Daoy (cell line): ENCODE data around the gene SERPINE1. TPM values are rescaled to one million over a fixed set of nuclear protein-coding genes. Genes with fewer than 3 reads are reported as not detected.

Source experiments
- DNase-seq: peaks from one replicate; pipeline ENCODE4 v3.0.0-alpha.2; 2015; ENCODE audit warnings: low read depth
- total RNA-seq: library from RNA; depleted of rRNA; stranded (reverse); fragments of >200 nt; shearing (Covaris generic); gene quantifications from 2 replicates; pipeline ENCODE4 v1.2.3, GENCODE V29; 2014

The SERPINE1 gene
- total RNA-seq, 1 experiment from 2014 or later = 845 TPM

DNA sequence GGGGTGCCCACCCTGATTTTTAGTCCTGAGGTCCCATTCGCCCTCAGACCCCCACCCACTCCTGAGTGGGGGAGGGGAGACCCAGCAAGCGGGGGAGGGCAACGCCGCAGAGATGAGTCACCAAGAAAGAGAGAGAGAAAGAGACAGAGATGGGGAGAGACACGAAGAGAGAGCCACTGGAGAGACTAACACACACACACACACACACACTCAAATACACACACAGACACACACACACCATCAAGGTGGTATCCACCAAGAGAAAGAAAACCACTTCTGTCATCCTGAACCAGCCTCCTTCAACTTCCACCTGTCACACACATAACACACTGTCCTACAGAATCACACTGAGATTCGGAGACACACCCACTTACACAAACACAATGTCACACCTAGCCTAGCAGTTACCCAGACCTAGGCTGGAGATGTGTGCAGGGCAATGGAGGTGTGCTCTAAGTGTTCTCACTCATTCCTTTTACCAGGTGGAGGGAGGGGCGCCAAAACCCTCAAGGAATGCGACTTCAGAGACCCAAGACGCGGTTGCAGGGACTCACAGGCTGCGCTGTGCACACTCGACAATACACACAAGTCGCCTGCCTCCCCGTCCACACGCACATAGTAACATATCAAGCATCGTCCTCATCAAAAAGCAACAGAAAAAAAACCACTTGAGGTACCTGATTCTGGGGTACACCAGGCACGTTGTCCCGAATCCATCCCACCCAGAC is 42.4 kb downstream of the SERPINE1 start:
- peak; percentile 49 for DNase-seq

DNA sequence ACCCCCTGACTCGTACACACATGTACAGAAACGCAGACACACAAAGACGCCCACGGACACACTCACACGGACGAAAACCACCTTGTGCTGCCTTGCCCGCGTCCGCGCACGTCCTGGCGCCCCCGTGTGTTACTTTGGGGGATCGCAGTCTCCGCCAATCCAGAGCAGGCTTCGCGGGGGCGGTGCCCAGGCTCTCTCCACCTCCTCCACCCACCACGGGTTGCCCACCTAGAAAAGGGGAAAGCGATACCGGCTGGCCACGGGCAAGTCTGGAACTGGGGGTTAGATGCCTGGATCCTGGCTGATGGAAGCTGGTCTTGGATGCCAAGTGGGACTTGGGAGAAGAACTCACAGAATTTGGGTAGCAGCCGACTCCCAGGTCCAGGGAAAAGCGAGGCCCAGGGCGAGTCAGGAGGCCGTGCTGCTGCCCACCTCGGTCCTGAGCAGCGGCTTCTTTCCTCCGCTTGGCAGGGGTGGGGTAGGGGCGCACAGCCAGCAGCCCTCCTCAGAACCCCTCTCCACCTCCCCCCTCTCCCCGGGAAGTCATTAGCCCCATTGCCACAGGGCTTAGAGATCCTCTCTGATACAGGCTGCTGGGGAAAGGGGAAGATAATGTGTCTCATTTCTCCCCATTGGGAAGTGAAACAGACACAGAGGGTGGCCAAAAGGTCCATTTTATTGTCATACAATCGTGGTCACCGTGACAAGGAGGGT is 43.1 kb downstream of the SERPINE1 start:
- peak; percentile 86 for DNase-seq

GRCh38 chr7:101170617-101171441 is 43.9 kb downstream of the SERPINE1 start:
- no peak for DNase-seq

DNA sequence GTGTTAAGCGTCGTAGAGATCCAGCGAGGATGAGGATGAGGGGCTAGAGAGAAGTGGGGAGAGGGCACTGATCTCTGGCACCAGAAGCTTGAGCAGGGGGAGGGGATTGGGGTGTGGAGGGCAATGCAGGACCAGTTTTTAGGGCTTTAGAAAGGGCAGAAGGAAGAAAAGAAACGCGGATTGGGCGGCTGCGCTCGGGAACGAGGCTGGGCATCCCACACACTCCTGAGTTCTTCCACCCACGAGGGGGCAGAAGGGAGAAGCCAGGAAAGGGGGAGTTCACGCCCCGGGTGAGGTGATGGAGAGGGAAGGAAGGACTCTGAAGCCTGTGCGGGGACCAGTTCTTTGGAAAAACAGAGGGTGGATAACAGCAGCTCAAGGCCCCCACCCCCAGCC is 44.5 kb downstream of the SERPINE1 start:
- DNase-seq = no peak

GRCh38 chr7:101172005-101172853 is 45.3 kb downstream of the SERPINE1 start:
- peak; percentile 47 for DNase-seq

DNA sequence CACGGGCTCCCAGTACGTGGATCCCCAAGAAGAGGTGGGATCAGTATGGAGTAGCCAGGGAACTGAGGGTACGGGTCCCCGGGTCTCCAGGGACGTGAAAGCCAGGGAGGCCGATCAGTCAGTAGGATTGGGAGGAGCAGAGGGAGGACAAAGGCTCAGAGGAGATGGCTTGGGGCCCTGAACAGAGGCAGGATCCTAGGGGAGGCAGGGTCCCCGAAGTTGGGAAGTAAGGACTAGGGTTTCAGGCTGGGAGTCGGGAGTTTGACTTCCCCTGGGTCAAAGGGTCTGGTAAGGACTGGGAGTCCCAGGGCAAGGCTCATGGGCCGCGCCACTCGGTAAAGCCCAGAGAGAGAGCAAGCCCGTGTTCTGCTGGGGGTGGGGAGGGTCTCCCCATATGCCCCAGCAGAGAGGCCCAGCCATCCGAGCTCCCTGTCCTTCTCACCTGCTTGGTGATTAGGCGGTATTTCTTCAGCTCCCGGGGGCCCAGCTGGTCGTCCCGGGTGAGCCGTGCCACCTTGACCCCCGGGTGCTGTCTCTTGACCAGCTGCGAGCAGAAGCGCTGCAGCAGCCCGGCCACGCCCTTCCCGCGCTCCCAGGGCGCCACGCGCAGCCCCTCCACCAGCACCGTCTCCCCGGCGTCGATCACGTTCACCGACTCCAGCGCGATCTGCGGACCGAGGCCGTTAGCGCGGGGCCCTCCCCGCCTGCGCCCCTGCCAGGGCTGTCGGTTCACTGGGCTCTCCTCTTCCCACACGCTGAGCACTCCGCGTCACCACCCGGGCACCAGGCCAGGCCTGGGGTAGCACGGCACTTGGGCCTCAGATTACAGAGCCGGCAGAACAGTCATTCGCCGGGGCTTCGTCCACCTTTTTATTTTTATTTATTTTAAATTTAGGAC is 46.2 kb downstream of the SERPINE1 start:
- peak; percentile 100 for DNase-seq

DNA sequence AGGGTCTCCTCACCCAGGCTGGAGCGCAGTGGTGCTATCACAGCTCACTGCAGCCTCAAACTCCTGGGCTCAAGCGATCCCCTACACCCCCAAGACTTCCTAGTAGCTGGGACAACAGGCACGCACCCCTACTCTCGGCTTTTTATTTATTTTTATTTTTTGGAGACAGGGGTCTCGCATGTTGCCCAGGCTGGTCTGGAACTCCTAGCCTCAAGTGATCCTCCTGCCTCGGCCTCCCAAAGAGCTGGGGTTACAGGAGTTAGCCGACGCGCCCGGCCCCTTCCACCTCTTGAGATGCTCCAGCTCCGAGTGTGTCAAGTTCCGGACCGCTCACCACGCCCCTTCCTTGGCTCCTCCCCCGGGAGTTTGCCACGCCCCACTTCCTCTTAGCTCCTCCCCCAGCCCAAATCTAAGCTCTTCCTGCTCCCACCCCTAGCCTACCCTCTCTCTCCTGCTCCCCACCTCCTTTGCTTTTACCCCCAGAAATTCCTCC is 46.9 kb downstream of the SERPINE1 start:
- DNase-seq = peak; percentile 91

- DNase-seq = peak; percentile 38
These were observed 47.5 kb downstream of the SERPINE1 start for GRCh38 chr7:101174322-101174854.

DNA sequence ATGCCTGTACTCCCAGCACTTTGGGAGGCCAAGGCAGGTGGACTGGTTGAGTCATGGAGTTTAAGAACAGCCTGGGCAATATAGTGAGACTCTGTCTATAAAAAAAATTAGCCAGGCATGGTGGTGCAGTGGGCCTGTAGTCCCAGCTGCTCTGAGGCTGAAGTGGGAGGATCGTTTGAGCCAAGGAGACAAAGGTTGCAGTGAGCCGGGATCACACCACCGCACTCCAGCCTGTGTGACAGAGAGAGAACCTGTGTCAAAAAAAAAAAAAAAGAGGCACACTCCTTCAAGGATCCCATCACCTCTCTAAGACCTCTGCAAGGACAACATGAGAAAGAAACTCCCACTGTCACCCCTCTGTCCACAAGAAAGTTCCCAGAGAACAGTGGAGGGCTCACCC is 48.8 kb downstream of the SERPINE1 start:
- DNase-seq = no peak

GRCh38 chr7:101177644-101178043 is 50.7 kb downstream of the SERPINE1 start:
- DNase-seq = no peak

DNA sequence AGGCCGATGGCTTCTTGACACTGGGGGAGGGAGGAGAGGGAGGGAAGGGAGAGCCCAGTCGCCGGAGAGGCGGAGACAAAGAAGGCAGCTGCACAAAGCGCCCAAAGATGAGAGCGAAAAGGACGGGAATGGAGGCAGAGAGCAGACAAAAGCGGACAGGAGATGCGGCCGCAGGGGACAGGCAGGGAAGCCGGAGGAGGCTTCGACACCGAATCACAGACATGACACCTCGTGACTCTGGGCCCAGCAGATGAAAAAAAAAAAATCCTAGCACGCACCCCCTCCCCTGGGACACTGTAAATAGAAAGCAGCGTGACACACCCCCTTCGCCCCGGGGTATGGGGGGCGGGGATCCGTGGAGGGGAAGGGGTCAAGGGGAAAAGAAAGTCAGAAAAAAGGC is 52.2 kb downstream of the SERPINE1 start:
- peak; percentile 55 for DNase-seq

DNA sequence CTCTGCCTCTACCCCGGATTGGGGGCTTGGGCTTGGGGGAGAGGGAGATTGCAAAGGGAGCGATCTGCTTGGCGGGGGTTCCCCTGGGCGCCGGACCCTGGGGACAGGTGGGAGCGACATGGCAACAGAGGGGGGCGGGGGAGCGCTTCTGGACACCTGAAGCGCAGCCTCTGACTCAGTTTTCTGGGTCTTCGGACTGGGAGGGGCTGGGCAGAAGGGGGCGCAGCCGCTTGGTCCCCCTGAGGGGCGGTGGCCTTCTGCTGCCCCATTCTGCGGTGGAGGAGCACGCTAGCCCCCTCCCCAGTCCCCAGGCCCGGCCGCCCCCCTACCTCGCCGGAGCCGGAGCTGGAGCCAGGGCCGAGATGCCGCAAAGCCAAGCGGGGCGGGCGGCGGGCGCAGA is 52.8 kb downstream of the SERPINE1 start:
- DNase-seq = no peak

DNA sequence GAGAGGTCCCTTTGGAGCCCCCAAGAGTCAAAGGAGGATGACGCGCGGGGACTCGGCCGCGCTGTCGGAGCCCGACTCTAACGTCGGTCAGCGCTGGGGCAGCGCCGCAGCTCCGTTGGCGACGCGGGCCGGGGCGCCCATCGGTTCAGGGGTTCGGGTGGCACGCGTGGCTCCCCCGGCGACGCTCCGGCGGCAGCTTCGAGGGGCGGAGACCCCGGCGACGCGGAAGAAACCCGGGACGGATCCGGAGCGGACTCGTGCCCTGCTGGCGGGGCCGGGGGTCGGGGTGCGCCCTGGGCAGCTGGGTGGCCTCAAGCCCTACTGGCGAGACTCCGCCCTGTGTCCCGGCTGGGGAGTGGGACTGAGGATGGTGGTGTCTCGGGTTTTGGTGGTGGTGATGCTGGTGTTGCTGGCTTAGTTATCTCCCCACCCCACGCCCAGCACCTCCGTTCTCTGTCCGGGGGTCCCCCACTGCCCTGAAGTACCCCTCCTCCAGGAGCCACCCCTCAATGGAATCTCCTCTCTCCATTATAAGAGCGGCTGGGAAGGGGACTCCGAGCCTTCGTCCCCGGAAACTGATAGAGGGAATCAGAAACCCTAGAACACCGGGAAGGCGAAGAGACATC is 53.3 kb downstream of the SERPINE1 start, which contains the start of gene NAT16:
Gene NAT16, minus strand, starts transcription at position 164 of the 626 bp plus-strand sequence. CDS start 5,486 bp downstream, outside the sequence.
- DNase-seq = no peak

DNA sequence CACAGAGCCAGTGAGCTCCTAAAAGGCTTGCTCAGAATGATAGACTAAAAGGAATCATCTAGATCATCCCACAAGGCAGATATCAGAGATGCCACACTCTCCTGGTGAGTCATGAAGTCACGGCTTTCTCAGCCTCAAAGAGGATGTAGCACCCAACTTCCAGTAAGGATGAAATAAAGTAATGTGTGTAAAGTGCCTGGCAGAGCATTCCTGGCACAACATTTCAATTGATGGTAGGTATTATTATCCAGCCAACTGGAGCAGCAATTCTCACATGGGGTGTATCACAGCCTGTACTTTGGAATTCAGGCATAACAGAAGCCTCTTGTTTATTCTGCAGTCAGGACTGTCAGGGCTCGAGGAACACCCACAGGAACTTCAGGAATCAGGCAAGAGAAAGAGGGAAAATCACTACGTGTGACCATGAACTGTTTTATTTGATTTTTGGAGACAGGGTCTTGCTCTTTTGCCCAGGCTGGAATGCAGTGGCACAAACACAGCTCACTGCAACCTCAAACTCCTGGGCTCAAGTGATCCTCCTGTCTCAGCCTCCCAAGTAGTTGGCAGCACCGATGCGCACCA is 58.4 kb downstream of the SERPINE1 start:
- DNase-seq = peak; percentile 54

GRCh38 chr7:101186194-101186593 is 59.3 kb downstream of the SERPINE1 start:
- DNase-seq = no peak

- no peak for DNase-seq
These were observed 60.0 kb downstream of the SERPINE1 start for GRCh38 chr7:101186844-101187428.
